ENCODE results near the gene PROB1. TPM values are rescaled to one million over a fixed set of nuclear protein-coding genes. Genes with fewer than 3 reads are reported as not detected.
"Not testable (repeated sequence)": the region's sequence is repeated elsewhere in the genome, so short reads cannot be mapped to it uniquely, and the experiment has no call there.

PROB1 gene
- total RNA-seq, 1 donor from 2014 or later: 9.2 TPM

GRCh38 chr5:139393497-139394122 lies 1.3 kb downstream of the PROB1 start:
- Mint-ChIP-seq H3K27ac (peak overlapping the region; percentile 97), H3K9me3 (no peaks in the 10 kb centered on the region), H3K27me3 (no peaks in the 10 kb centered on the region), H3K4me3 (peak overlapping the region; percentile 99), H3K4me1 (peaks cover 50% of the 10 kb centered on the region), H3K36me3 (ENCODE audit: low read depth) (peaks cover 23% of the 10 kb centered on the region)
- intact Hi-C loops (cut with micrococcal nuclease): loop anchor here (1.0 to 5.0 kb wide), 3 partner anchors 22 to 929 kb away; partner anchors contain the start of gene EGR1
- no peak for DNase-seq

GRCh38 chr5:139392678-139393496 lies 2.0 kb downstream of the PROB1 start:
- Mint-ChIP-seq H3K9me3 (no peaks in the 10 kb centered on the region), H3K36me3 (ENCODE audit: low read depth) (peaks cover 23% of the 10 kb centered on the region)

GRCh38 chr5:139392324-139392677 lies 2.6 kb downstream of the PROB1 start:
- H3K27me3 Mint-ChIP-seq: no peaks in the 10 kb centered on the region
- no peaks in the 10 kb centered on the region for H3K9me3 Mint-ChIP-seq
- no peak for DNase-seq
- peak overlapping the region; percentile 99 for H3K27ac Mint-ChIP-seq
- peaks cover 17% of the 10 kb centered on the region for H3K36me3 Mint-ChIP-seq (ENCODE audit: low read depth)
- peak overlapping the region; percentile 99 for H3K4me3 Mint-ChIP-seq
- peaks cover 54% of the 10 kb centered on the region for H3K4me1 Mint-ChIP-seq
- intact Hi-C loops (cut with micrococcal nuclease): loop anchor here (1.0 to 5.0 kb wide), 4 partner anchors 12 to 928 kb away; partner anchors contain the start of genes EGR1, PAIP2 and SPATA24

More at GRCh38 chr5:139392678-139393496, 2.0 kb downstream of the PROB1 start:
- peaks cover 53% of the 10 kb centered on the region for H3K4me1 Mint-ChIP-seq
- peak overlapping the region; percentile 99 for H3K4me3 Mint-ChIP-seq
- peak; percentile 96 for DNase-seq
- intact Hi-C loops (cut with micrococcal nuclease): loop anchor here (1.0 to 5.0 kb wide), 5 partner anchors 11 to 928 kb away; partner anchors contain the start of genes EGR1, PAIP2 and SPATA24
- H3K27ac Mint-ChIP-seq: peak overlapping the region; percentile 97
- H3K27me3 Mint-ChIP-seq: no peaks in the 10 kb centered on the region

GRCh38 chr5:139391570-139392323 lies 3.2 kb downstream of the PROB1 start:
- DNase-seq: peak; percentile 82
- no peaks in the 10 kb centered on the region for H3K9me3 Mint-ChIP-seq
- peaks cover 51% of the 10 kb centered on the region for H3K4me1 Mint-ChIP-seq
- H3K27ac Mint-ChIP-seq: peak overlapping the region; percentile 99
- H3K36me3 Mint-ChIP-seq (ENCODE audit: low read depth): peaks cover 12% of the 10 kb centered on the region
- intact Hi-C loops (cut with micrococcal nuclease): loop anchor here (1.0 to 5.0 kb wide), 6 partner anchors 13 to 927 kb away; partner anchors contain the start of genes EGR1, PAIP2 and SPATA24
- no peaks in the 10 kb centered on the region for H3K27me3 Mint-ChIP-seq
- H3K4me3 Mint-ChIP-seq: peak overlapping the region; percentile 99

- Mint-ChIP-seq H3K9me3 (no peaks in the 10 kb centered on the region), H3K27me3 (no peaks in the 10 kb centered on the region), H3K36me3 (ENCODE audit: low read depth) (peaks cover 10% of the 10 kb centered on the region), H3K4me3 (peak overlapping the region; percentile 99), H3K27ac (peak overlapping the region; percentile 99), H3K4me1 (peaks cover 53% of the 10 kb centered on the region)
- DNase-seq: no peak
- intact Hi-C loops (cut with micrococcal nuclease): loop anchor here (1.0 to 5.0 kb wide), 4 partner anchors 23 to 739 kb away; no protein-coding TSS in a partner anchor
Observed at GRCh38 chr5:139390639-139391569, 4.0 kb downstream of the PROB1 start.

GRCh38 chr5:139389701-139390638 lies 4.9 kb downstream of the PROB1 start, which contains the start of gene MZB1:
Gene MZB1 (minus strand): TSS chr5:139389913. CDS start chr5:139389856, 57 bp downstream.
- H3K4me1 Mint-ChIP-seq: peaks cover 61% of the 10 kb centered on the region
- peak within 1 kb of the TSS; percentile 99 for H3K4me3 Mint-ChIP-seq
- DNase-seq: peak; percentile 92

GRCh38 chr5:139388198-139388821 lies 6.6 kb downstream of the PROB1 start:
- intact Hi-C loops (cut with micrococcal nuclease): no loop called here
- no peaks in the 10 kb centered on the region for H3K27me3 Mint-ChIP-seq
- peaks cover 68% of the 10 kb centered on the region for H3K4me1 Mint-ChIP-seq
- no peak for DNase-seq
- peak overlapping the region; percentile 77 for H3K4me3 Mint-ChIP-seq
- peaks cover 8% of the 10 kb centered on the region for H3K36me3 Mint-ChIP-seq (ENCODE audit: low read depth)
- H3K27ac Mint-ChIP-seq: peak overlapping the region; percentile 60
- H3K9me3 Mint-ChIP-seq: no peaks in the 10 kb centered on the region

More at GRCh38 chr5:139389701-139390638, 4.9 kb downstream of the PROB1 start, which contains the start of gene MZB1:
- Mint-ChIP-seq H3K9me3 (no peaks in the 10 kb centered on the region), H3K36me3 (ENCODE audit: low read depth) (peaks cover 8% of the 10 kb centered on the region), H3K27me3 (no peaks in the 10 kb centered on the region), H3K27ac (peak within 1 kb of the TSS; percentile 99)
- intact Hi-C loops (cut with micrococcal nuclease): loop anchor here (1.0 to 5.0 kb wide), 4 partner anchors 24 to 738 kb away; no protein-coding TSS in a partner anchor

- intact Hi-C loops (cut with micrococcal nuclease): no loop called here
- H3K27me3 Mint-ChIP-seq: no peaks in the 10 kb centered on the region
- no peaks in the 10 kb centered on the region for H3K9me3 Mint-ChIP-seq
- H3K36me3 Mint-ChIP-seq (ENCODE audit: low read depth): peaks cover 8% of the 10 kb centered on the region
- DNase-seq: no peak
- H3K4me3 Mint-ChIP-seq: peak overlapping the region; percentile 77
- peak overlapping the region; percentile 60 for H3K27ac Mint-ChIP-seq
- H3K4me1 Mint-ChIP-seq: peaks cover 67% of the 10 kb centered on the region
Observed at GRCh38 chr5:139387611-139388197, 7.2 kb downstream of the PROB1 start.

- H3K36me3 Mint-ChIP-seq (ENCODE audit: low read depth); H3K4me3 Mint-ChIP-seq; intact Hi-C loops (cut with micrococcal nuclease); H3K9me3 Mint-ChIP-seq; DNase-seq; H3K27me3 Mint-ChIP-seq: not testable (repeated sequence)
- H3K4me1 Mint-ChIP-seq: peaks cover 67% of the 10 kb centered on the region
- peak overlapping the region; percentile 63 for H3K27ac Mint-ChIP-seq
Observed at GRCh38 chr5:139386956-139387355, 7.9 kb downstream of the PROB1 start.

- H3K36me3 Mint-ChIP-seq (ENCODE audit: low read depth): peaks cover 3% of the 10 kb centered on the region
- intact Hi-C loops (cut with micrococcal nuclease): no loop called here
- no peaks in the 10 kb centered on the region for H3K27me3 Mint-ChIP-seq
- no peaks in the 10 kb centered on the region for H3K9me3 Mint-ChIP-seq
- no peak for DNase-seq
- H3K4me1 Mint-ChIP-seq: peaks cover 59% of the 10 kb centered on the region
- H3K27ac Mint-ChIP-seq: peak overlapping the region; percentile 92
- H3K4me3 Mint-ChIP-seq: peak overlapping the region; percentile 84
Observed at GRCh38 chr5:139386050-139386438, 8.9 kb downstream of the PROB1 start.
